Neural progenitor cell (in vitro differentiated cells): ENCODE data around the gene TPSB2.

Experiments used
- EZH2 ChIP-seq: fragments of 200-600 bp; sonication (generic); IDR thresholded peaks from 2 replicates; pipeline ENCODE4 v1.6.1; 2017; ENCODE audit warnings: antibody characterized with exemption, mild to moderate bottlenecking, moderate library complexity
- TF ChIP-seq, protein P1 (sequence below): fragments of 200-600 bp; sonication (generic); IDR thresholded peaks from 2 replicates; pipeline ENCODE4 v1.5.1; 2017; ENCODE audit warnings: antibody characterized with exemption, mild to moderate bottlenecking

DNA sequence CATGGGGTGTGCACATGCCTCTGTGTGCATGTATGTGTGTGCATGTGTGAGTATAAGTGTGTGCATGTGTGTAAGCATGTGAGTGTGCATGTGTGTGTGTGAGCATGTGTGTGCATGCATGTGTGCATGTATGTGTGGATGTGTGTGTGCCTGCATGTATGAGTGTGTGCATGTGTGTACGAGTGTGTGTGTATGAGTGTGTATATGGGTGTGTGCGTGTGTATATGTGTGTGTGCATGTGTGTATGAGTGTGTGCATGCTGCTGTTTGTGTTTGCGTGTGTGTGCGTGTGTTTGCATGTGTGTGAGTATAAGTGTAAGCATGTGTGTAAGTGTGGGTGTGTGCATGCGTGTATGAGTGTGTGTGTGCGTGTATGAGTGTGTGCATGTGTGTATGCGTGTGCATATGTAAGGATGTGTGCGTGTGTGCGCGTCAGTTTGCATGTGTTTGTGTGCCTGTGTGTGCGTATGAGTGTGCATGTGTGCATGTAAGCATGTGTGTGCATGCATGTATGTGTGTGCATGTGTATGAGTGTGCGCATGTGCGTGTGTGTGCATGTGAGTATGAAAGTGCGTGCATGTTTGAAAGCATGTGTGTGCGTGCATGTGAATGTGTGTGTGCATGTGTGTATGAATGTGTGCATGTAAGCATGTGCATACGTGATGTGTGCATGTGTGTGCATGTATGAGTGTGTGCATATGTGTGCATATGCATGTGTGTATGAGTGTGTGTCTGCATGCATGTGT is 34.5 kb upstream of the TPSB2 start:
- TF ChIP-seq, protein P1, sequence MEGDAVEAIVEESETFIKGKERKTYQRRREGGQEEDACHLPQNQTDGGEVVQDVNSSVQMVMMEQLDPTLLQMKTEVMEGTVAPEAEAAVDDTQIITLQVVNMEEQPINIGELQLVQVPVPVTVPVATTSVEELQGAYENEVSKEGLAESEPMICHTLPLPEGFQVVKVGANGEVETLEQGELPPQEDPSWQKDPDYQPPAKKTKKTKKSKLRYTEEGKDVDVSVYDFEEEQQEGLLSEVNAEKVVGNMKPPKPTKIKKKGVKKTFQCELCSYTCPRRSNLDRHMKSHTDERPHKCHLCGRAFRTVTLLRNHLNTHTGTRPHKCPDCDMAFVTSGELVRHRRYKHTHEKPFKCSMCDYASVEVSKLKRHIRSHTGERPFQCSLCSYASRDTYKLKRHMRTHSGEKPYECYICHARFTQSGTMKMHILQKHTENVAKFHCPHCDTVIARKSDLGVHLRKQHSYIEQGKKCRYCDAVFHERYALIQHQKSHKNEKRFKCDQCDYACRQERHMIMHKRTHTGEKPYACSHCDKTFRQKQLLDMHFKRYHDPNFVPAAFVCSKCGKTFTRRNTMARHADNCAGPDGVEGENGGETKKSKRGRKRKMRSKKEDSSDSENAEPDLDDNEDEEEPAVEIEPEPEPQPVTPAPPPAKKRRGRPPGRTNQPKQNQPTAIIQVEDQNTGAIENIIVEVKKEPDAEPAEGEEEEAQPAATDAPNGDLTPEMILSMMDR = no peak
- TF ChIP-seq EZH2 = no peak
